Neuronal stem cell (in vitro differentiated cells): ENCODE measurements around the gene RSAD2.

Source experiments
- DNase-seq: peaks from one replicate; pipeline ENCODE4 v3.0.0-alpha.2; 2013; ENCODE audit warnings: low spot score
- H2AFZ ChIP-seq: one replicate; pipeline ENCODE4 v1.6.1; 2013; ENCODE audit warnings: mild to moderate bottlenecking, low read length, inconsistent platforms
- H2AK5ac ChIP-seq: 2 replicates; pipeline ENCODE4 v1.6.1; 2013; ENCODE audit warnings: low read depth, mild to moderate bottlenecking, inconsistent platforms, low read length, moderate library complexity, mixed read lengths
- H2BK120ac ChIP-seq: 2 replicates; pipeline ENCODE4 v1.6.1; 2013; ENCODE audit warnings: low read depth, mild to moderate bottlenecking, inconsistent platforms, low read length, moderate library complexity, mixed read lengths
- H2BK12ac ChIP-seq: one replicate; pipeline ENCODE4 v1.6.1; 2013; ENCODE audit warnings: low read length, inconsistent platforms
- H2BK15ac ChIP-seq: 2 replicates; pipeline ENCODE4 v1.6.1; 2013; ENCODE audit warnings: mild to moderate bottlenecking, low read length, inconsistent platforms, mixed read lengths
- H2BK5ac ChIP-seq: one replicate; pipeline ENCODE4 v1.6.1; 2013; ENCODE audit warnings: inconsistent platforms, mild to moderate bottlenecking, low read length, moderate library complexity
- H3K14ac ChIP-seq: one replicate; pipeline ENCODE4 v1.6.1; 2013; ENCODE audit warnings: low read length, inconsistent platforms
- H3K18ac ChIP-seq: 2 replicates; pipeline ENCODE4 v1.6.1; 2013; ENCODE audit warnings: low read length, inconsistent platforms
- H3K23ac ChIP-seq: 2 replicates; pipeline ENCODE4 v1.6.1; 2013; ENCODE audit warnings: low read depth, mild to moderate bottlenecking, mixed read lengths, low read length, inconsistent platforms; ENCODE audit not compliant: poor library complexity
- H3K27ac ChIP-seq: replicated peaks from 3 replicates; pipeline ENCODE4 v1.5.1; 2013; ENCODE audit warnings: low read length, inconsistent platforms
- H3K27me3 ChIP-seq, 3 experiments: 2 replicates each; pipeline ENCODE4 v1.6.1; 2013; ENCODE audit warnings: low read length in 3 of 3, mild to moderate bottlenecking in 2 of 3, inconsistent platforms in 1 of 3, low read depth in 1 of 3, mixed read lengths in 1 of 3, moderate library complexity in 1 of 3; ENCODE audit not compliant: control insufficient read depth in 3 of 3, insufficient read depth in 3 of 3
- H3K36me3 ChIP-seq, 2 donors: replicated peaks in 1 of 2; 2 replicates each; pipeline ENCODE4 v1.6.1; 2013; ENCODE audit warnings: low read length in 2 of 2; ENCODE audit not compliant: control insufficient read depth in 2 of 2, insufficient read depth in 2 of 2
- H3K4ac ChIP-seq: 2 replicates; pipeline ENCODE4 v1.6.1; 2013; ENCODE audit warnings: inconsistent platforms, mild to moderate bottlenecking, low read length, moderate library complexity
- H3K4me1 ChIP-seq, 2 donors: 1 replicate in 1 of 2; 2 replicates in 1 of 2; pipeline ENCODE4 v1.6.1; 2013; ENCODE audit warnings: low read length in 2 of 2, low read depth in 1 of 2; ENCODE audit not compliant: control insufficient read depth in 2 of 2, insufficient read depth in 1 of 2
- H3K4me2 ChIP-seq: one replicate; pipeline ENCODE4 v1.6.1; 2013; ENCODE audit warnings: mild to moderate bottlenecking, low read length, inconsistent platforms; ENCODE audit not compliant: insufficient read depth, poor library complexity, severe bottlenecking
- H3K4me3 ChIP-seq, 2 donors: 2 replicates each; pipeline ENCODE4 v1.5.1; 2013; ENCODE audit warnings: low read length in 2 of 2, mild to moderate bottlenecking in 2 of 2, inconsistent platforms in 1 of 2, moderate library complexity in 1 of 2
- H3K79me1 ChIP-seq: one replicate; pipeline ENCODE4 v1.6.1; 2013; ENCODE audit warnings: low read depth, mild to moderate bottlenecking, inconsistent platforms, low read length, moderate library complexity
- H3K9ac ChIP-seq: one replicate; pipeline ENCODE4 v1.6.1; 2013; ENCODE audit warnings: mild to moderate bottlenecking, low read depth, low read length, inconsistent platforms; ENCODE audit not compliant: poor library complexity
- H3K9me3 ChIP-seq, 2 donors: replicated peaks in 1 of 2; 2 replicates each; pipeline versions ENCODE3 to v1.6.1; 2013; ENCODE audit warnings: low read length in 2 of 2, mild to moderate bottlenecking in 2 of 2, inconsistent platforms in 1 of 2, low read depth in 1 of 2, mixed read lengths in 1 of 2, moderate library complexity in 1 of 2; ENCODE audit not compliant: control insufficient read depth in 2 of 2, insufficient read depth in 1 of 2
- H4K8ac ChIP-seq: one replicate; pipeline ENCODE4 v1.6.1; 2013; ENCODE audit warnings: low read depth, mild to moderate bottlenecking, inconsistent platforms, low read length, moderate library complexity
- H4K91ac ChIP-seq: one replicate; pipeline ENCODE4 v1.6.1; 2013; ENCODE audit warnings: low read length, low read depth, mild to moderate bottlenecking, inconsistent platforms; ENCODE audit not compliant: poor library complexity
- WGBS, 2 donors: extraction: QIAGEN DNeasy Blood & Tissue Kit; methylation state at CpG; one replicate each; pipeline ENCODE4 v1.1.7; 2013; ENCODE audit warnings: missing lambda C conversion rate in 2 of 2, mixed read lengths in 1 of 2; ENCODE audit not compliant: insufficient read length in 2 of 2, insufficient replicate concordance in 1 of 2; ENCODE audit errors: extremely low coverage in 2 of 2; 5-methylcytosine and 5-hydroxymethylcytosine counted together

RSAD2 gene

GRCh38 chr2:6908291-6908690 lies 30.7 kb downstream of the RSAD2 start:
- Histone ChIP-seq H2BK12ac (no peak overlapping the region), H3K36me3 (no peaks in the 10 kb centered on the region), H3K9ac (no peak overlapping the region), H3K18ac (no peak overlapping the region), H2BK15ac (no peak overlapping the region), H3K14ac (no peak overlapping the region), H3K4me3 (no peak overlapping the region), H2BK5ac (no peak overlapping the region), H3K27ac (no peak overlapping the region), H3K23ac (no peak overlapping the region), H2AFZ (no peak overlapping the region), H3K9me3 (no peaks in the 10 kb centered on the region), H4K91ac (no peak overlapping the region), H4K8ac (no peak overlapping the region), H3K4ac (no peak overlapping the region), H3K4me1 (no peaks in the 10 kb centered on the region), H2AK5ac (no peak overlapping the region), H2BK120ac (no peak overlapping the region), H3K79me1 (no peaks in the 10 kb centered on the region), H3K27me3 (peaks cover 0 to 7% (median 0%) of the 10 kb centered on the region in 3 experiments), H3K4me2 (no peak overlapping the region)
- no CpG with 5 or more reads among the region's 2 CpGs for WGBS, 2 donors
- DNase-seq: no peak

GRCh38 chr2:6909431-6910385 lies 32.1 kb downstream of the RSAD2 start:
- Histone ChIP-seq H2AK5ac (no peak overlapping the region), H3K4me3 (no peak overlapping the region), H3K27ac (no peak overlapping the region), H2AFZ (no peak overlapping the region), H2BK15ac (no peak overlapping the region), H3K18ac (no peak overlapping the region), H3K4me2 (no peak overlapping the region), H3K9me3 (no peaks in the 10 kb centered on the region), H3K27me3 (peaks cover 0 to 7% (median 0%) of the 10 kb centered on the region in 3 experiments), H3K79me1 (no peaks in the 10 kb centered on the region), H2BK12ac (no peak overlapping the region), H4K8ac (no peak overlapping the region), H3K14ac (no peak overlapping the region), H3K4ac (no peak overlapping the region), H2BK5ac (no peak overlapping the region), H3K4me1 (no peaks in the 10 kb centered on the region), H3K23ac (no peak overlapping the region), H3K9ac (no peak overlapping the region), H4K91ac (no peak overlapping the region), H2BK120ac (no peak overlapping the region), H3K36me3 (no peaks in the 10 kb centered on the region)
- DNase-seq: no peak
- 100% methylated on average over 3 of the region's 8 CpGs; no CpG with 5 or more reads in 1 of the 2 donors for WGBS, 2 donors

- Histone ChIP-seq H3K23ac (no peak overlapping the region), H2BK15ac (no peak overlapping the region), H2AFZ (no peak overlapping the region), H2AK5ac (no peak overlapping the region), H3K9ac (no peak overlapping the region), H2BK5ac (no peak overlapping the region), H4K91ac (no peak overlapping the region), H2BK120ac (no peak overlapping the region), H3K27ac (no peak overlapping the region), H3K27me3 (peaks cover 0 to under 1% (median 0%) of the 10 kb centered on the region in 3 experiments), H3K4me2 (no peak overlapping the region), H3K14ac (no peak overlapping the region), H3K36me3 (no peaks in the 10 kb centered on the region), H3K4me3 (no peak overlapping the region), H3K4ac (no peak overlapping the region), H3K18ac (no peak overlapping the region), H3K9me3 (no peaks in the 10 kb centered on the region), H4K8ac (no peak overlapping the region), H3K4me1 (peaks cover 0 to 7% of the 10 kb centered on the region in 2 donors), H2BK12ac (no peak overlapping the region), H3K79me1 (no peaks in the 10 kb centered on the region)
- DNase-seq: no peak
These were observed 34.1 kb downstream of the RSAD2 start for GRCh38 chr2:6911721-6912120.

GRCh38 chr2:6913415-6914157 lies 36.0 kb downstream of the RSAD2 start:
- H2AK5ac ChIP-seq: no peak overlapping the region
- H2BK15ac ChIP-seq: no peak overlapping the region
- no peak overlapping the region for H2BK12ac ChIP-seq
- no peaks in the 10 kb centered on the region for H3K9me3 ChIP-seq
- H3K4me2 ChIP-seq: no peak overlapping the region
- H2BK120ac ChIP-seq: no peak overlapping the region
- H3K4me3 ChIP-seq: no peak overlapping the region
- no peak overlapping the region for H2BK5ac ChIP-seq
- H3K9ac ChIP-seq: no peak overlapping the region
- no peak overlapping the region for H3K18ac ChIP-seq
- H3K23ac ChIP-seq: no peak overlapping the region
- no peaks in the 10 kb centered on the region for H3K27me3 ChIP-seq
- no peak overlapping the region for H3K4ac ChIP-seq
- peaks cover 1 to 10% of the 10 kb centered on the region in 2 donors for H3K4me1 ChIP-seq
- no peak overlapping the region for H3K14ac ChIP-seq
- H4K8ac ChIP-seq: no peak overlapping the region
- H2AFZ ChIP-seq: no peak overlapping the region
- no peak overlapping the region for H4K91ac ChIP-seq
- DNase-seq: no peak
- no CpG with 5 or more reads among the region's 9 CpGs for WGBS, 2 donors
- no peaks in the 10 kb centered on the region for H3K36me3 ChIP-seq
- no peak overlapping the region for H3K27ac ChIP-seq
- no peaks in the 10 kb centered on the region for H3K79me1 ChIP-seq
